A549 treated with Hydrocortisone at 1 μM for 4 hours (cell line): ENCODE measurements around the gene EML5. TPM values are rescaled to one million over a fixed set of nuclear protein-coding genes. Genes with fewer than 3 reads are reported as not detected.

Experiments used
- total RNA-seq: library from RNA; stranded (reverse); fragments of 200-300 nt; extraction: Qiagen RNA extraction; gene quantifications from 5 replicates; pipeline ENCODE4 v1.2.3, GENCODE V29; 2022

EML5 gene
- 0.28 to 0.63 TPM (median 0.40 TPM) in 5 replicates for total RNA-seq

DNA sequence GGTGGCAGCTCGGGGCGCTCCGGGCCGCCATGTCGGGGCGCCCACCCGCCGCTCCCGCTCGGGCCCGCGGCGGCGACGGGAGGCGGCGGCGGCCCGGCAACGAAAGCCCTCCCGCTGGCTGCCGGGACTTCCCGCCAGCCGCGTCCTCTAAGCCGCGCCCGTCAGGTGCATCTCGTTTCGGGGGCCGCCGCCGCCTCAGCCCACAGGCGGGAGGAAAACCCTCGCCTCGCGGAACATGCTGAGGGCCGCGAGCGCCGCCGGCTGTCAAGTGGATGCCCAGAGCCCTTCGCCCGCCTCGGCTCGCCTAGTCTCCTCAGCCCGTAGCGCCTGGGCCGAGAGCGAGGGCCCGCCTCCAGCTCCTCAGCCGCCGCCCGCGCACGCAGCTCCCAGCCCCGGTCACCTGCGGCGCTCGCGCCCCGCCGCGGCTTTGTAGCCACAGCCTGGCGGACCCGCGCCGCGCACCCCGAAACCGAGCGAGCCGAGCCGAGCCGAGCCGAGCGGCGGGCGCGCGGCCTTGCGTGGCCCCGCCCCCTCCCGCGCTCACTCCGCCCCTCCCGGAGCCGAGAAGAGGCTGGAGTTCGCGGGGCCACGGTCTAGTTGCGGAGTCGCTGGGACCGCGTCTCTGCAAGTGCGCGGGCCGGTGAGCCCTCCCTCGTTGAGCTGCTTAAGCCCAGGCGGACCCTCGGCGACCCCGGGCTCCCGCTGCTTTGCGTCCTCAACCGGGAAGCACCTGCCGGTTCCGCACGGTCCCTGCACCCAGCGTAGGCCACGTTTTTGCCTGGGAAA is at the start of gene EML5:
Gene EML5 (minus strand): TSS at position 481 of the 786 bp plus-strand sequence. CDS start 450 bp downstream, at position 31.

DNA sequence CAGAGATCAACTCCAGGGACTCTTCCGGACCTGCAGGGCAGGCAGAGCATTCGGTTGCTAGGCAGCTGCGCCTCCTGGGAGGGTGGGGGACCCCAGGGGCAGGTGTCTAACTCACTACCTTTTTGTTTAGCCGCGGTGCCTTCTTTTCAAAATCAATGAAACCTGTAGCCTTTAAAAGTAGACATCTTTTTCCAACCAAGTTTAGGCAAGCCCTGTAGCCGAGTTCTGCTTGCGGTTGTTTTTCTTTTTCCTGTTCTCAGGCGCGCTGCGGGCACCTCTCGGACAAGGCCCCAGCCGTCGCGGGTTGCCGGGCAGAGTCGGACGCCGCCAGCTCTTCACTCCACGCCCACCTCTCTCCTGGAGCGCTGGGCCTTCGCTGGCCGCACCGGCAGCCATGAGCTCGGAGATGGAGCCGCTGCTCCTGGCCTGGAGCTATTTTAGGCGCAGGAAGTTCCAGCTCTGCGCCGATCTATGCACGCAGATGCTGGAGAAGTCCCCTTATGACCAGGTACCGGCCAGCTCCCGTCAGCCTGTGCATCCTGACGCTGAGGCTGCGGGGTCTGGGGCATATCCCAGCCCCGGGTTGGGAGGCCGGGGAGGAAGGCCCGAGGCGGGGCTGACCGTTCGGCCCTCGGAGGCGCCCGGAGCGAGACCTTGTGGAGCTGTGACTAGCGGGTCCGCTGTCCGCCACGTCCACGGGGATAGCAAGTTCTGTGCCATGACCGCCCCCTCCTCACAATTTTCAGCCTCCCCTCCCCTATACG is 31.7 kb upstream of the EML5 start, which contains the start of gene TTC8:
Gene TTC8 (plus strand): TSS at position 338 of the 764 bp plus-strand sequence. CDS start 57 bp downstream, at position 395.

DNA sequence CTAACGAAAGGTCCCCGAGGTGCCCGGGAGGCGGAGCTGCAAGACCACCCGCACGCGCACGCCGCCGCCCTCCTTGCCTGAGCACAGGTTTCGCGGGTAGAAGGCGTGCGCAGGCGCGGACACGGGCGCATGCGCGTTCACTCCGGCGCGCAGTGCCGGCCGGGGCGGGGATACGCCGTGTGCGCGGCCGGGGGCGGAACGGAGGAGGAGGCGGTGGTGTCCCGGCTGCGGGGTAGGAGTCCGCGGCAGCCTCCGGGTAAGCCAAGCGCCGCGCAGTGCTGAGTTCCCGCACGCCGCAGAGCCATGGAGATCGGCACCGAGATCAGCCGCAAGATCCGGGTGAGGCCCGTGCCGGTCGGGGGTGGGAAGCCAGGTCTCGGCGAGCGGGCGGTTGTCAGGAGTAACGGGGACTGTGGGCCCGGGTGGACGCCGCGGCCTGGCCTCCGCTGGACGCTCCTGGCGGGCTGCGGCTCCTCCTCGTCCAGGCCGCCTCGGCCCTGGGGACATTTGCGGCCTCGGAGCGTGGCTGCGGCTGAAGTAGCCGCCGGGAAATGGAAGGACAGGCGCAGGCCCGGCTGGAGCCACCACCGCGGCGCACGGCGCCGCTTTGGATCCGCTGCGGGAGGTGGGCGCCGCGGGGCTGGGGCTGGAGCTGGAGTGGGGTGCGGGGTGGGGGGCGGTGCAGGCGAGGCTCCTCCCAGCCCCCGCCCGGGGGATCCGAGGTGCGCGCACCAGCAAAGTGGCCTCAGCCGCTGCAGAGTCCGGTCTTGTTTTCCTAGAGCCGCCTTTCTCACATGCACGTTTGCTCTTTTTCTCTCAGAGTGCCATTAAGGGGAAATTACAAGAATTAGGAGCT is 229.7 kb downstream of the EML5 start, which contains the start of gene ZC3H14:
Gene ZC3H14 (plus strand): TSS at position 207 of the 856 bp plus-strand sequence. CDS start 97 bp downstream, at position 304.

Other genes with a start within 250 kb of the EML5 start
- 7.1 to 9.7 TPM (median 9.0 TPM) in 5 replicates for gene PTPN21, start 237.9 kb downstream of the EML5 start, total RNA-seq
- gene ZC3H14, start 229.9 kb downstream of the EML5 start, total RNA-seq: 57.9 to 71.3 TPM (median 67.6 TPM) in 5 replicates
- 34.7 to 42.2 TPM (median 40.8 TPM) in 5 replicates for gene TTC8, start 31.7 kb upstream of the EML5 start, total RNA-seq